Progenitor cell of endocrine pancreas (in vitro differentiated cells): ENCODE data around the gene MAST4. TPM values are rescaled to one million over a fixed set of nuclear protein-coding genes. Genes with fewer than 3 reads are reported as not detected.

ENCODE experiments used
- DNase-seq: peaks from one replicate; pipeline ENCODE4 v3.0.0; 2021; ENCODE audit warnings: low spot score; ENCODE audit not compliant: unreplicated experiment
- H3K27ac Mint-ChIP-seq: 2 replicates; pipeline ENCODE4 v1.8.0; 2021; ENCODE audit warnings: mild to moderate bottlenecking, moderate library complexity, mixed read lengths
- H3K27me3 Mint-ChIP-seq: 2 replicates; pipeline ENCODE4 v1.8.0; 2021; ENCODE audit warnings: mixed read lengths
- H3K36me3 Mint-ChIP-seq: 2 replicates; pipeline ENCODE4 v1.8.0; 2022; ENCODE audit warnings: mixed read lengths; ENCODE audit not compliant: insufficient read depth
- H3K4me1 Mint-ChIP-seq: 2 replicates; pipeline ENCODE4 v1.8.0; 2021; ENCODE audit warnings: low read depth, mixed read lengths
- H3K4me3 Mint-ChIP-seq: 2 replicates; pipeline ENCODE4 v1.8.0; 2021; ENCODE audit warnings: low read depth, mild to moderate bottlenecking, moderate library complexity, mixed read lengths
- H3K9me3 Mint-ChIP-seq: 2 replicates; pipeline ENCODE4 v1.8.0; 2021; ENCODE audit warnings: low read depth, mixed read lengths
- CTCF ChIP-seq: fragments of 200-600 bp; sonication (generic); IDR thresholded peaks from one replicate; pipeline ENCODE4 v1.5.0; 2021; ENCODE audit warnings: antibody characterized with exemption, mild to moderate bottlenecking; ENCODE audit not compliant: unreplicated experiment
- total RNA-seq: library from RNA; stranded (reverse); gene quantifications from 2 replicates; pipeline ENCODE4 v1.2.1, GENCODE V29; 2021

Gene MAST4
- total RNA-seq, 1 donor from 2014 or later: 45.3 TPM

GRCh38 chr5:66956439-66956838, 360.2 kb downstream of the MAST4 start:
- no peak for TF ChIP-seq CTCF
- no peak overlapping the region for H3K27ac Mint-ChIP-seq
- no peak overlapping the region for H3K4me3 Mint-ChIP-seq
- peaks cover 25% of the 10 kb centered on the region for H3K4me1 Mint-ChIP-seq
- DNase-seq: no peak
- no peaks in the 10 kb centered on the region for H3K27me3 Mint-ChIP-seq
- H3K36me3 Mint-ChIP-seq: no peaks in the 10 kb centered on the region
- no peaks in the 10 kb centered on the region for H3K9me3 Mint-ChIP-seq

- Mint-ChIP-seq H3K4me1 (peaks cover 26% of the 10 kb centered on the region), H3K27ac (no peak overlapping the region), H3K4me3 (peak overlapping the region; percentile 32), H3K36me3 (no peaks in the 10 kb centered on the region), H3K9me3 (no peaks in the 10 kb centered on the region), H3K27me3 (no peaks in the 10 kb centered on the region)
- no peak for TF ChIP-seq CTCF
- DNase-seq: no peak
These were observed 362.2 kb downstream of the MAST4 start for GRCh38 chr5:66958201-66958979.

GRCh38 chr5:66958980-66959641, 362.9 kb downstream of the MAST4 start:
- Mint-ChIP-seq H3K27me3 (no peaks in the 10 kb centered on the region), H3K36me3 (no peaks in the 10 kb centered on the region), H3K4me3 (peak overlapping the region; percentile 32), H3K9me3 (no peaks in the 10 kb centered on the region), H3K4me1 (peaks cover 31% of the 10 kb centered on the region), H3K27ac (no peak overlapping the region)
- TF ChIP-seq CTCF: no peak
- DNase-seq: no peak

- no peak overlapping the region for H3K4me3 Mint-ChIP-seq
- no peak overlapping the region for H3K27ac Mint-ChIP-seq
- H3K4me1 Mint-ChIP-seq: peaks cover 31% of the 10 kb centered on the region
- no peaks in the 10 kb centered on the region for H3K9me3 Mint-ChIP-seq
- no peak for DNase-seq
- H3K36me3 Mint-ChIP-seq: no peaks in the 10 kb centered on the region
- no peak for TF ChIP-seq CTCF
- H3K27me3 Mint-ChIP-seq: no peaks in the 10 kb centered on the region
These were observed 363.5 kb downstream of the MAST4 start for GRCh38 chr5:66959653-66960052.

GRCh38 chr5:66960369-66961137, 364.4 kb downstream of the MAST4 start:
- Mint-ChIP-seq H3K9me3 (no peaks in the 10 kb centered on the region), H3K36me3 (no peaks in the 10 kb centered on the region), H3K27me3 (no peaks in the 10 kb centered on the region), H3K4me1 (peaks cover 31% of the 10 kb centered on the region), H3K27ac (peak overlapping the region; percentile 46), H3K4me3 (peak overlapping the region; percentile 0)
- TF ChIP-seq CTCF: no peak
- no peak for DNase-seq
